ENCODE measurements around the gene POLR3A.
"Not testable (repeated sequence)": the region's sequence is repeated elsewhere in the genome, so short reads cannot be mapped to it uniquely, and the experiment has no call there.

POLR3A gene

DNA sequence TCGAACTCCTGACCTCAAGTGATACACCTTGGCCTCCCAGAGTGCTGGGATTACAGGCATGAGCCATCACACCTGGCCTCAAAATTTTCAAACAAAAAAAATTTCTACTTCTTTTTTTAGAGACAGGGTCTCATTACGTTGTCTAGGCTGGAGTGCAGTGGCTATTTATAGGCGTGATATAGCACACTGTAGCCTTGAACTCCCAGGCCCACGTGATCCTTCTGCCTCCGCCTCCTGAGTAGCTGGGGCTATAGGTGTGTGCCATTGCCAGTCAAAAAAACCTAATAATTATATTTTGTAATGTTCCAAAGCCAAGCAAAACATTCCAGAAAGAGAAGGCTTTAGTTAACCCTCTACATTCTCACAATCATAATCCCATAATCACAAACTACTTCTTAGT lies 13.8 kb downstream of the POLR3A start:
- no peak for DNase-seq

DNA sequence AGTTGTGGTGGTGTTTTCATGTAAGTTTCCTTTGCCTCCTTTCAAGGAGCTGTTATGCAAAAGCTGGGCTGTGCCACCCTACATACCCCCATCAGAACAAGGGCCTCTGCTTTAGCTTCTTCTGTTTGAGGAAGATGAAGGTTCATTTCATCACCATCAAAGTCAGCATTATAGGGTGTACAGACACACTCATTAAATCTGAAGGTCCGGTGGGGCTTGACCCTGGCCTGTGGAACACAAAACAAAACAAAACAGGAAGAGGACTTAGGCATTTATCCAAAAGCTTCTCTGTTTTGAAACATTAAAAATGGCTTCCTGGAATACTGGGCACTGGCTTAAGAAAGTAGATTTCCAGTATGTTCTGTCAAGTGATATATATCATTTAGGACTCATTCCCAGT lies 15.8 kb downstream of the POLR3A start:
- no peak for DNase-seq

DNA sequence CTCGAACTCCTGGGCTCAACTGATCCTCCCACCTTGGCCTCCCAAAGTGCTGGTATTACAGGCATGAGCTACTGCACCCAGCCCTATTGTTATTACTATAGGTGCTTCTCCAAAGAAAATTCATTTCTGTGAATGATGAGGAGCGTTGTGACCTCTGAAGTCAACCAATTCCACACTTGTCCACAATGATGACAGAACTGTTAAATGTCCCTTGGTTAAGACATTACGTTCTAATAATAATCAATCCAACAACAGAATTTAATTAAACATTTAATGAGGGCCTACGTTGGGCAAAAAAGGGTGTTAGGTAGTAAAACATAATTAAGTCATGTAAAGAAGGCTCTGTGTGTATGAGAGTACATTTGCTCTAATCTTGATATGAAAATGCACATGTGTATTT lies 18.2 kb downstream of the POLR3A start:
- no peak for DNase-seq

DNA sequence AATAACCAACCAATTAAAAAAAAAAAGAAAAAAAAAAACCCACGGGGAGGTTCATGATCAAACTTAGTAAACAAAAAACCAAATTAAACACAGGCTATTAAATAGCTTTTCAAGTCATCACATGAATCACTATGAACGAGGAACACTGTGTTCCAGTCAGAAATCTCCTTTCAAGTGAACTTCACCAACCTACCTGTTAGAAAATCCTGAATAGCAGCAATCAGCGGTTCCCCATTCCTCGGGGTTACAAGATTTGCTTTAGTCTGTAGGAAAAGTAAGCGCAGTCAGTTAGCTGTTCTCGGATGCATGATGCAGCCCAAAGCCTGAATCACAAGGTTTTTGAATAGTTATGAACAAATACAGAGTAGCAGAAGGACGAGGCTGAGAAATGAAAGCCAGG lies 19.0 kb downstream of the POLR3A start:
- DNase-seq, result no peak

DNA sequence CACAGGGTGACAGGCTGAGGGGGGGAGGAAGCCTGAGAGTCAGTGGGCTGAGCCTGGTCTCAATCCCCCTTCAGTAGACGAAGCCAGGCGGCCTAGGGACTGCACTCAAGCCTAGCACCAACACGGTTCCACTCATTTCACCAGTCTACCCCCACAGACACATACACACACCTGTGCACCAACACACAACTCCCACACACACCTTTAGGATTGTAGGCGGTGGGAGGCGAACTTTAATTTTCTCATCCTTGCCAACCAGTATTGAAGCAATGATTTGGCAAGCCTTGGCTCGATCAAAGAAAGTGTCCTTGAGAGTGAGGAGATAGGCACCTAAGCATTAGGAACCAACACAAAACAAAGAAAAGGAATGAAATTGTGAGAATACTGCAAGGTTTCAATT lies 19.7 kb downstream of the POLR3A start:
- no peak for DNase-seq

DNA sequence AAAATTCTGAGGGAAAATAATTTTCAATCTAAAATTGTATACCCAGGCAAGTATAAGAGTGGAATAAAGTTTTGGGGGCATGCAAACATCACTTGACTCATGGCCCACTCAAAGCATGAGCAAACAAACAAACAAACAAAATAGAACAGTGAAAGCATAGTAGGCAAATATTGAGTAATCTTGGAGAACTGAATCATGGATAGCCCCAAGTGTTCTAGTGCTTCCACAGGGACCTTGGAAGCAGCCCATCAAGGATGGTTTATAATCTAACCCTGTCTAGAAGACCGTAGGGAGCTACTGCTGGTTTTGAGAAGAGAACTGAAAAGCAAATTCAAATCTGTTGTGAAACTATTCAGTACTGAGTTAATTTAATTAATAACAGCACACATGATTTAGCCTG lies 22.1 kb downstream of the POLR3A start:
- no peak for DNase-seq

DNA sequence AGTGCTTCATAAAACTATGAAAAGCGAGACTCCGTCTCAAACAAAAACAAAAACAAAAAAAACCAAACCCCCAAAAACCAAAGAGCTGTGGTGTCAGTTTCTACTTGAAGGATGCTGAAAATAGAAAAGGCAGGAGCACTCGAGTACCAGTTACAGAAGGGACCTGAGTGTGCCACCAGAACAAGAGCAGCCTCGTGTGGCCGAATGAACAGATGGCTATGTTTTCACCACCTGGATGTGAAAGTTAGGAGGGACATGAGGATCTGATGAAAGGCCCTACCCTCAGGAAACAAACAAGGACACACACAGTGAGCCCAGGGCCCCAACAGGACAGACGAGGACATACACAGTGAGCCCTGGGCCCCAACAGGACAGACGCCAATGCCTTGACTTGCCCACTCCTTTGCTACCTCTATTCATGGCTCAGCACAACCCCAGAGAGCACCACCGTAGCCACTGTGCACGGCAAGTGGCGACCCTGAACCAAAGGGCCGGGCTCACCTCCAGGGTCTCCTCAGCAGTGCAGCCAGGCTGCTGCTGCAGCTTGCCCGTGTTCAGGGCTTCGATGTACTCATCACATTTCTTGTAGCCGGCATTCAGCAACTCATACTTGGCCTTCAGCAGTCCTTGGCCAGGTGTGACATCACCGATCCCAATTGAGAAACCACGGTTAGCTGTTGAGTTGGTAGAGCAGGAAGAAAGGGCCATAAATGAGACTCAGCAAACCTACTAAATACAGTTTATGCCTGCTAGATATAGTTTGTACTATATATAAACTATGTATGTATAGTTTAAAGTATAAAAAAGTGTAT lies 24.9 kb downstream of the POLR3A start:
- no peak for DNase-seq

DNA sequence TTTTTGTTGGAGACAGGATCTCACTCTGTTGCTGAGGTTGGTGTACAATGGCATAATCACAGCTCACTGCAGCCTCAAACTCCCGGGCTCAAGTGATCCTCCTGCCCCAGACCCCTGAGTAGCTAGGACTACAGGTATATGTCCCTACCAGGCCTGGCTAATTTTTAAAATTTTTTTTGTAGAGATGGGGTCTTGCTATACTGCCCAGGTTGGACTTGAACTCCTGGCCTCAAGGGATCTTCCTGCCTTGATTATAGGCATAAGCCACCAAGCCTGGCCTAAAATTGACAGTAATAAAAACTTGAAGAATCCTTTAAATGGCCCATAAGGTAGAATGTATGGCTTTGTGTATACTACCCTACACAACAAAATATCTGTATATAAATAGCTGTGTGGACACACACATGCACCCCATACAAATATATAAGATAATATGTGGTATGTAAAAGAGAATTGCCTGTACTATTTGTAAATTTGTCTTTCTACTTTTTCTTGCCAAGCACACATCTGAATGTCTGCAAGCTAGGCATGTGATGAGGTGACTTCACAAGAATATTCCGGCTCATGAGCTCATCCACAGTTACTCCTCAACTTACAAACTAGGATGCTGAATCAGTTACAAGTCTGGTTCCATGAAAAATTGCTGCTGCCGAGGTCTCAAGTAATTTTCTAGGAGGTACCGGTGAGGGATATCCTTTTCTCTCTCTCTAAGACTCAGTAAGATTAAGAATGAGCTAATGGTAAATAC lies 26.6 kb downstream of the POLR3A start:
- DNase-seq, result no peak

DNA sequence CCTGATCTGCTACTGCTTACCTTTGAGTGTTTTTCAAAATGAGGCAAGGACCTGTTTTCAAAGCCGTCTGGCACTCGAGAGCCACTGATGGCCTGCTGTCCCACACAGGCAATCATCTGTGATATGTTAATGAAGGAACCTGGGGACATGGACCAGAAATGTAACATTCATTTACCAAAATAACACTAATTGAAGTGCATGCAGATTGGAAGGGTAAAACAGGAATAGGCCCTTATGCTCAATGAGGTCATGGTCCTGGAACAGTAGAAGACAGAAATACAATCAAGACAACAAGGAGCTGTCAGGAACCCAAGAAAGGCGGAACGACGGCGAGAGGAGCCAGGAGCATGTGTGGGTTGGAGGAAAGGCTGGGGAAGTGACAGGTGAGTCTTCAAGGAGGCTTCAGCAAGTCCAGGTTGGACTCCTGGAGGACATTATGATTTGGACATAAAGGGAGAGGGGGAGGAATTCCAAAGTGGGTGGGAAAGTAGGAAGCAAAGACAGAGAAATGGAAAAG lies 28.3 kb downstream of the POLR3A start:
- DNase-seq, result no peak

DNA sequence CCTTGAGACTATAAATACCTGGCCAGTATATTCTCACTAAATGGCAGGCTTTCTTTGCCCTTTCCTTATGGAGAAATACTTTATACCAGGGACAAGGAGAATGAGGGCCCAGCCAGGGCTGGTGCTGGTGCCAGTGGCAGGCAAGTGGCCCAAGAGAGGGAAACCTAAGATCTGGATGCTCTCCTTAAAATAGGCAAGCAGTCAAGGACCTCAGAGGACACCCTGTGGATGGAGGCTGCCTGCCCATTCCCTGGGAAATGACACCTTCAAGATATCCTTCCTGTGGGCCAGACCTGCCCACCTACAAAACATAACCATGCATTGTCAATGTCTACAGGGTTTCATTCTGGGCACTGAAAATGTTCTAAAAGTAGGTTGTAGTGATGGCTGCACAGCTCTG lies 29.1 kb downstream of the POLR3A start:
- no peak for DNase-seq

DNA sequence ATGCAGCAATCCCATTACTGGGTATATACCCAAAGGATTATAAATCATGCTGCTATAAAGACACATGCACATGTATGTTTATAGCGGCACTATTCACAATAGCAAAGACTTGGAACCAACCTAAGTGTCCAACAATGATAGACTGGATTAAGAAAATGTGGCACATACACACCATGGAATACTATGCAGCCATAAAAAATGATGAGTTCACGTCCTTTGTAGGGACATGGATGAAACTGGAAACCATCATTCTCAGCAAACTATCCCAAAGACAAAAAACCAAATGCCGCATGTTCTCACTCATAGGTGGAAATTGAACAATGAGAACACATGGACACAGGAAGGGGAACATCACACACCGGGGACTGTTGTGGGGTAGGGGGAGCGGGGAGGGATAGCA lies 30.5 kb downstream of the POLR3A start:
- not testable (repeated sequence) for DNase-seq

DNA sequence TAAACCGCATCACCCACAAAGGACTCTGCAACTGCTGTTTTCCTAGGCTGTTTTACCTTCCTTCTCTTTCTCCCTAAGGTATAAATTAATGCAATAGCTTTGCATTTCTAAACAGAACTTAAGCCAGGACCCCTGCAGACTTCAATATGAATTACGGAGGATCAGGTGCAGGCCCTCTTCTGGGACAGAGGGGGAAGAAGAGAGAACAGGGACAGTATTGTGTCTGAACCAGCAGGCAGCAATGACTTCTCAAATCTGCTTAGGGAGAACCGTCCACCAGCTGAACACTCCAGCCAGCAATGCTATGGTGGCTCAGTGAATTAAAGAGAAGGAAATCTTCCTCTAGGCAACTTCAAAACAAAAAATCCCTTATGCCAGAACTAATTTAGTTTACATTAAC lies 35.7 kb downstream of the POLR3A start:
- DNase-seq, result no peak

DNA sequence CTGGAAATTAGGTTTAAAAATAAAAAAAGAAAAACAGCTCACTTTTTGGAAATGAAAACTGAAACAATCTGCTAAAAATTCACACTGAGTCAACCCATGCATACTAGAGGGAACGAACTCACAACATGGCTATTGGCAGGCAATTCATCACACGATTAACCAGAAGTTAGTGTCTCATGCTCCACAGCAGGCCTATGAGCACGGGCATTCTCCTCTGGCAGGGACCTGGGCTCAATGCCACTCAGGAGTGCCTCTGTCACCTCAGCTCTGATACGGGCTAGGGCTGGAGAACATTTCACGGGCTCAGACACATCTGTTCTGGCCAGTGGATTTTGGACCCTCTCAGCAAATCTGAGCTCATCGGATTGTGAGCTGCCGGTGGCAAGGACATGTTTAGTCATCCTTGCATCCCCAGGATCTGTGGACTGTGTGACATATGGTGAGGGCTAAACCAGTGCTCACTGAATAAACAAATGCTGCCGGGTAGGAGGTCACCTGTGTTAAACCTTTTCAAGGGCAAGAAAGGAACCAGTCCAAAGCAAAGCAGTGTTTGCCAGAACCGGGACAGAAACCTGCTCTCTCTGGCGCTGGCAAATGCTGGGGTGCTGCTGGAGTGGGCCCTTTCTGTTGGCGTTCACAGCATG lies 40.1 kb downstream of the POLR3A start:
- DNase-seq, result no peak

DNA sequence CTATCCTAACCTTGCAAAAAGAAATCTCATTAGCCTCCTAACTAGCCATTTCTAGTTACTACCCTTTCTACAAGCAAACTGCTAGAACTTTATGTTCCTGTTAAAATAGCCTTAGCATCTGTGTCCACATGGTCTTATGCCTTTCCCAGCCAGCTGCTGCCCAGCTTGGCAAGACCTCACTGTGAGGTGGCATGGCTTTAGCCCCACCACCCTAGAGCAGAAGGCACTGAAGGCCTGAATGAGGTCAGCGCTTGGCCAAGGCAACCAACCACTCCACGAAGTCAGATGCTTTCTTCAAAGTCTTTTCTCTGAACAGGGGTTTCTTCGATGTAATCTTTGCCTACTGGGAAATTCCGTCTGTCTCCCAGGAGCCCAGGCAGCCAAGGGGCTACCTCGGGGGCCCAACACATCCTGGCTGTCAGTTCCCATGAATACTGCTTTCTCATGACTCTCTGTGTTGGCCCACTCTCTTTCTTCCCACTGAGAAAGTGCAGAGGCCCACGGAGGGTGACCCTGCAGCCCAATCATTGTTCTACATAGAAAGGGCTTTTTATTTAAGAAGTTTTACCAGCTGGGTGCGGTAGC lies 41.6 kb downstream of the POLR3A start:
- no peak for DNase-seq

DNA sequence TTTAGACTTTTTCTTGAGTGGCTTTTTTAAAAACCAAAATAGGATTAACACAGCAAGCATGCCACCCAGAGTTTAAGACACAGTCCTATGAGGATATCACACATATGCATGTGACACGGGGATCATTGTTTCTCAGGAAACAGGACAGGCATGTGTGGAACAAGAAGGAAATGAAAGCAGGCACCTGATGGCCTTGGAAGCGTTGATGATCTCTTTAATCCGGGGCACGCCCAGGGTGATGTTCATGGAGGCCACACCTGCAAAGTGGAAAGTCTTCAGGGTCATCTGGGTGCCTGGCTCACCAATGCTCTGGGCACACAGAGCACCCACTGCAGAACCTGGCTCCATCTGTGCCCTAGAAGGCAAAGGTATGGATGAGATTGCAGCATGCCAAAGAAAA lies 44.3 kb downstream of the POLR3A start:
- no peak for DNase-seq

DNA sequence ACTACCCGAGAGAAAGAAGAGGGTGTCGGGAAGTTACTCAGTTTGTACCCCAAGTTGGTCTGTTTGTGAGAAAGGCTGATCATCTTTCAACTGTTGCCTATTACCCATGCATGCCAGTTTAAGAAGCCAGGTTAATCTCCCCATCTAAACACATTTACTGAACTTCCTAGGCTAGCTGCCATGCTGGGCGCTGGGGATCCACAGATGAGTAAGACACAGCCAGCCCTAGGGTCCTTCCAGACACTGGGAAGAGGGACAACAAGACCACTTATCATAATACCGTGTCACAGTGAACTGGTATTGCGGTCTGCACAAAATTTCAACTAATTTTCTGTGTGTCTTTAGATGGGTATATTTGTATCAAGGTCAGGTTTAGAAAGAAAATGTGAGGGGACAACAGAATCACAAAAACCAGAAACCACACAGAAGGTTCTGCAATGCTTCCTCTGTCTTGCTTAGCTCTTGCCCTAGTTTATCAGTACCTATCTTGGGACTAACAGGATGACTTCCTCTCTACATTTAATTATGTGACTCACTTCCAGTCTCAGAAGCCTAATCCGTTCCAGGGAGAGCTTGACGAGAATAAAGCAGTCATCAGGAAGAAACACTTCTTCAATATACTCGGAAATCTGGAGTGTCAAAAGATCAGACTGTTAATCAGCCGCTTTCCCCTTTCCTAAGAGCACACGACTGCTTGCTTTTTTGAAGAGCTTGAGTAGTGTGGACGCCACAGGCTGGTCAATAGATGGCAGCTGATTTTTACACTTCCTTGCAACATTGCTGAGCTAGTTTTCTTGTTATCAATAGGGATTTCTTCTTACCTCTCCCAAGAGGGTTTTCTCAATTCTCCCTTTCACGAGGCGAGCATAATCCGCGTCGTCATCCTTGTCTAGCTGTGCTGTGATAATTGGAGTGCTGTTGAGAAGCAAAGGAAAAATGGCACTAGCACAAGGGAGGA lies 45.7 kb downstream of the POLR3A start:
- DNase-seq, result no peak

DNA sequence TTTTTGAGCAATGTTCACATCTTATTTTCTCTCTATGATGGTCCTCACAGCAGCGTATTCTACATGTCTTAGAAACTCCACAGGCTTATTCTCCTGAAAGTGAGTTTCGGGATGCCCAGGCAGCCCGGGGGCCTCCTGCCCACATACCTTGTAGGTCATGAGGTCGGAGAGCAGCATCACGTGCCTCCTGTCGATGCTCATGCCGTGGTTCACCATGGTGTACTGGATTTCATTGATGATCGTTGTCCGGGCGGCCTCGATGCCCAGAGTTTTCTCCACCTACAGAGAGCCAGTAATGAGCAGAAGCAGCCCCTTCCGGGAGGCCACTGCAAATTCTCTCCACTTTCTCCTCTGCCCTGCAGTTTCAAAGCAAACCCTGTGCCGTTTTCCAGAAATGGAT lies 48.0 kb downstream of the POLR3A start:
- no peak for DNase-seq

DNA sequence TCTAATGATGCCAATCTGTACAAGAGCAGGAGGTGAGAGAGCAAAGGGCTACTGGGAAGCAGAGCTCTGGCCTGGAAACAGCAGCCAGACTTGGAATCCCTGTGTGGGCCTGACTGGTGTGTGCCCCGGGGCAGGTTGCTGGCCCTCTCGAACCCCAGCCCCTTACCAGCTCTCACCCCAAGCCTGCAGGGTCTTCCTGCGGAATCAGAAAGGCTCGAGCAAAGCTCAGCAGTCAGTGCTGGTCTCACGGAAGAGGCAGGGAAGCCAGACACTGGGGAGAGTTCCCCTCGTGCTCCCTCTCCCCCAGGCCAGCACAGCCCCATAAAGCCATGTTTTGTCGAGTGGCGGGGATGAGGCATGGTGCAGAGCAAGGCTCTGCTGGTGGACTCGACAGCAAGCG lies 50.1 kb downstream of the POLR3A start:
- no peak for DNase-seq

DNA sequence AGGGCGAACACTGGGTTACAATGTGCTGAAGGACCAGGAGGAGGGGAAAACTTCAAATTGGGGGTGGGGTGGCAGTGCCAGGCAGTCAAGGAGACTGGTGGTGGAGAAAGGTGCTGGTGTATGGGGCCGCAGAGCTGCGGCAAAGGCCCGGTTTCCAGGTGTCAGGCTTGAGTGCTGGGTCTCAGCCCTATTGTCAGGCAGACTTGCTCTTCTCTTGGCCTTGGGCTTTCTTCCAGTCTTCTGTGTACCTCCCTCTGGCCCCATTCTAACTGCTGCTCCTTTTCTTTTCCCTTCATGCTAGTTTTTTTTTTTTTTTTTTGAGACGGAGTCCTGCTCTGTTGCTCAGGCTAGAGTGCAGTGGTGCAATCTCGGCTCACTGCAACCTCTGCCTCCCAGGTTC lies 51.0 kb downstream of the POLR3A start:
- DNase-seq, result no peak

DNA sequence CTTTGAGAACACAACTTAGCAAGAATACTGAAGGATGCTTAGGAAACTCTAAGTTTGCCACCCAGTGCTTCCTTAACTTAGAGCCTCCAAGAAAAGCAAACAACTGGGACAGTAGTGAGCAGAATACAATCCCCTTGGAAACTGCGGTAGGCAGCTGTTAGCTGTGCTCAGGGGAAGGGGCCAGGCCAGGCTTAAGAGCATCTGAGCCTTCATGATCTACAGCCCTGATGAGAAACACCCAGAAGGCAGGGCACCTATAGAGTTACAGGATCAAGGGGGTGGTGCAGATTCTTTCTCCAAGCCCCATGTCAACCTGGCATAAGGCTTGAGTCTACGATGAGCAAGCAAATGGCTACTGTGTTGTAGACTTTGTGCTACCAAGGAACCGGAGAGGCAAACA lies 51.4 kb downstream of the POLR3A start:
- no peak for DNase-seq

DNA sequence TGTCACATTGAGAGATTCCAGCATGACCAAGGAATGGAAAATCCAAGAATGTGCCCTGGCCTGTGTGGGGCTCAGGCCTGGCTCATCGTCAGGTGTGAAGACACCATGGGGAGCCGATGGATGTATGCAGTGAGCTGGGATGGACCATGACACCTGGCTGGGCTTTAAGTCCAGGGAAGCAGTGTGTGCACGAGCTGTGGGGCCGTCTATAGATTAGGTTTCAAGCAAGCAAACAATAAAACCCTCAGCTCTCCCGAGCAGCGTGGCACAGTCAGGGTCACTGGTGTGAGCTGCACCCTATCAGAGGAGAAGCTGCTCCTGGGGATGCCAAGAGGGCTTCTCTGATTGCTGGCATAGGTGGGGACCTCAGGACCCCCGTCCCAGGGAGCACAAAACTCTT lies 52.3 kb downstream of the POLR3A start:
- no peak for DNase-seq

DNA sequence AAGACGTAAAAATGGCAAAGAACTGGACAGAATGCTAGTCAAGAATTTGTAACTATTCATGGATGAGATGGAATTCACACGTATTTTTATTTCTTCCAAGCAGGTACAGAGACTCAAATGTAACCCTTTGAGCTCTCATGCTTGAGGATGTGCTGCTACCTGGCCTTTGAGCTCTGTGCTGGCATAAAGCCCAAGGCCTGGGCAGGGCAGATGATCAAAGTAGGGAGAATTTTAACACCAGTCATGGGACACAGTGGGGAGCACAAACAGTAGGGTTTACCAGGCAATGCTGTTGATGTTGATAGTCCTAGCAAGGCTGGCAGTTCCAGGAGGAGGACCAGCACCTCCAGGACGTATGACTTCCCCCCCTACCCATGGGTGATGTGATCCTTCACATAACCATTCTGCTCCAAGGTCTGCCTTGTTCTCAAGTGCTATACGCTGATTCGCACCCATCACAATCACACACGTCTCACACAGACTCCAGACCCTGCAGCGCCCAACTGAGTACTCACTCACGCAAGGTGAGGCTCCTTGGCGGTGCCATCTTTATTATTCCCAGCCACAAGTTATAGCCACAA lies 54.1 kb downstream of the POLR3A start:
- no peak for DNase-seq
